ENCODE results near the gene TERF2IP.

The TERF2IP gene

GRCh38 chr16:75647492-75648264, at the start of gene TERF2IP, which contains the start of gene KARS1:
Gene TERF2IP (plus strand): TSS chr16:75647773. CDS start chr16:75647883, 110 bp downstream.
Gene KARS1 (minus strand): TSS chr16:75647665. CDS start chr16:75647639, 26 bp downstream.
- peak; percentile 84 to 91 for DNase-seq (ENCODE audit: low read depth in 2 of 2, low spot score in 1 of 2)

GRCh38 chr16:75599452-75600277, 47.9 kb upstream of the TERF2IP start:
- DNase-seq (ENCODE audit: low read depth in 2 of 2, low spot score in 1 of 2): no peak

GRCh38 chr16:75603241-75603640, 44.3 kb upstream of the TERF2IP start:
- DNase-seq (ENCODE audit: low read depth in 2 of 2, low spot score in 1 of 2): no peak

GRCh38 chr16:75606507-75606906, 41.1 kb upstream of the TERF2IP start:
- DNase-seq (ENCODE audit: low read depth in 2 of 2, low spot score in 1 of 2): no peak

GRCh38 chr16:75614066-75614897, 33.3 kb upstream of the TERF2IP start:
- no peak for DNase-seq (ENCODE audit: low read depth in 2 of 2, low spot score in 1 of 2)

- DNase-seq (ENCODE audit: low read depth in 2 of 2, low spot score in 1 of 2): no peak
Measured at GRCh38 chr16:75615619-75616018, 32.0 kb upstream of the TERF2IP start.

- no peak for DNase-seq (ENCODE audit: low read depth in 2 of 2, low spot score in 1 of 2)
Measured at GRCh38 chr16:75616521-75617010, 31.0 kb upstream of the TERF2IP start.

GRCh38 chr16:75617121-75617520, 30.5 kb upstream of the TERF2IP start:
- no peak for DNase-seq (ENCODE audit: low read depth in 2 of 2, low spot score in 1 of 2)

GRCh38 chr16:75618780-75619179, 28.8 kb upstream of the TERF2IP start:
- no peak for DNase-seq (ENCODE audit: low read depth in 2 of 2, low spot score in 1 of 2)

GRCh38 chr16:75620326-75621169, 27.0 kb upstream of the TERF2IP start:
- DNase-seq (ENCODE audit: low read depth in 2 of 2, low spot score in 1 of 2): peak in 1 of 2 donors; percentile 44

GRCh38 chr16:75621170-75621477, 26.4 kb upstream of the TERF2IP start:
- no peak for DNase-seq (ENCODE audit: low read depth in 2 of 2, low spot score in 1 of 2)

GRCh38 chr16:75622761-75623605, 24.6 kb upstream of the TERF2IP start, which contains the start of gene ADAT1:
Gene ADAT1 (minus strand): TSS chr16:75623281. CDS start chr16:75620799, 2,482 bp downstream.
- peak; percentile 92 to 93 for DNase-seq (ENCODE audit: low read depth in 2 of 2, low spot score in 1 of 2)

GRCh38 chr16:75624921-75625334, 22.6 kb upstream of the TERF2IP start:
- no peak for DNase-seq (ENCODE audit: low read depth in 2 of 2, low spot score in 1 of 2)

GRCh38 chr16:75626806-75627205, 20.8 kb upstream of the TERF2IP start:
- DNase-seq (ENCODE audit: low read depth in 2 of 2, low spot score in 1 of 2): no peak

GRCh38 chr16:75627851-75628250, 19.7 kb upstream of the TERF2IP start:
- no peak for DNase-seq (ENCODE audit: low read depth in 2 of 2, low spot score in 1 of 2)

GRCh38 chr16:75628351-75628750, 19.2 kb upstream of the TERF2IP start:
- DNase-seq (ENCODE audit: low read depth in 2 of 2, low spot score in 1 of 2): no peak

- no peak for DNase-seq (ENCODE audit: low read depth in 2 of 2, low spot score in 1 of 2)
Measured at GRCh38 chr16:75629132-75629531, 18.4 kb upstream of the TERF2IP start.

- DNase-seq (ENCODE audit: low read depth in 2 of 2, low spot score in 1 of 2): no peak
Measured at GRCh38 chr16:75630052-75630451, 17.5 kb upstream of the TERF2IP start.

- no peak for DNase-seq (ENCODE audit: low read depth in 2 of 2, low spot score in 1 of 2)
Measured at GRCh38 chr16:75632857-75633256, 14.7 kb upstream of the TERF2IP start.

Measured in stimulated activated CD8-positive, alpha-beta memory T cell treated with anti-CD3 and anti-CD28 coated beads, Interleukin-4, amount 100 ng/mL, for 4 hours (primary cell).